Measurements from ENCODE around the gene SH3PXD2B.

- TF ChIP-seq CTCF (IDR thresholded peaks at IDR 0.05; ENCODE audit: insufficient read depth, low read length) = no peak
- no peak for TF ChIP-seq POLR2AphosphoS5 (IDR thresholded peaks at IDR 0.05; ENCODE audit: low read depth)
- TF ChIP-seq GABPA (IDR thresholded peaks at IDR 0.05; ENCODE audit: low read depth) = no peak
- TF ChIP-seq, protein P1, sequence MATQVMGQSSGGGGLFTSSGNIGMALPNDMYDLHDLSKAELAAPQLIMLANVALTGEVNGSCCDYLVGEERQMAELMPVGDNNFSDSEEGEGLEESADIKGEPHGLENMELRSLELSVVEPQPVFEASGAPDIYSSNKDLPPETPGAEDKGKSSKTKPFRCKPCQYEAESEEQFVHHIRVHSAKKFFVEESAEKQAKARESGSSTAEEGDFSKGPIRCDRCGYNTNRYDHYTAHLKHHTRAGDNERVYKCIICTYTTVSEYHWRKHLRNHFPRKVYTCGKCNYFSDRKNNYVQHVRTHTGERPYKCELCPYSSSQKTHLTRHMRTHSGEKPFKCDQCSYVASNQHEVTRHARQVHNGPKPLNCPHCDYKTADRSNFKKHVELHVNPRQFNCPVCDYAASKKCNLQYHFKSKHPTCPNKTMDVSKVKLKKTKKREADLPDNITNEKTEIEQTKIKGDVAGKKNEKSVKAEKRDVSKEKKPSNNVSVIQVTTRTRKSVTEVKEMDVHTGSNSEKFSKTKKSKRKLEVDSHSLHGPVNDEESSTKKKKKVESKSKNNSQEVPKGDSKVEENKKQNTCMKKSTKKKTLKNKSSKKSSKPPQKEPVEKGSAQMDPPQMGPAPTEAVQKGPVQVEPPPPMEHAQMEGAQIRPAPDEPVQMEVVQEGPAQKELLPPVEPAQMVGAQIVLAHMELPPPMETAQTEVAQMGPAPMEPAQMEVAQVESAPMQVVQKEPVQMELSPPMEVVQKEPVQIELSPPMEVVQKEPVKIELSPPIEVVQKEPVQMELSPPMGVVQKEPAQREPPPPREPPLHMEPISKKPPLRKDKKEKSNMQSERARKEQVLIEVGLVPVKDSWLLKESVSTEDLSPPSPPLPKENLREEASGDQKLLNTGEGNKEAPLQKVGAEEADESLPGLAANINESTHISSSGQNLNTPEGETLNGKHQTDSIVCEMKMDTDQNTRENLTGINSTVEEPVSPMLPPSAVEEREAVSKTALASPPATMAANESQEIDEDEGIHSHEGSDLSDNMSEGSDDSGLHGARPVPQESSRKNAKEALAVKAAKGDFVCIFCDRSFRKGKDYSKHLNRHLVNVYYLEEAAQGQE (IDR thresholded peaks at IDR 0.05; ENCODE audit: insufficient replicate concordance, low read depth) = no peak
- no peak for TF ChIP-seq SPI1 (IDR thresholded peaks at IDR 0.05; ENCODE audit: borderline replicate concordance, low read depth)
These were observed 71.0 kb downstream of the SH3PXD2B start for GRCh38 chr5:172383191-172383802.
